NCI-H510A (cell line): ENCODE data around the gene OR10AD1.
A peak's percentile ranks its signal among the peaks of the same experiment; 100 is the strongest.
"Not testable (repeated sequence)": the region's sequence is repeated elsewhere in the genome, so short reads cannot be mapped to it uniquely, and the experiment has no call there.

Experiments used
- DNase-seq: peaks from one replicate; lab custom pipeline; 2025; lab: John Stamatoyannopoulos, UW

OR10AD1 gene

GRCh38 chr12:48203192-48203591 lies at the start of gene OR10AD1:
Gene OR10AD1, minus strand, starts transcription at chr12:48203292. Its CDS starts 0 bp downstream, at chr12:48203292.
- no peak for DNase-seq

DNA sequence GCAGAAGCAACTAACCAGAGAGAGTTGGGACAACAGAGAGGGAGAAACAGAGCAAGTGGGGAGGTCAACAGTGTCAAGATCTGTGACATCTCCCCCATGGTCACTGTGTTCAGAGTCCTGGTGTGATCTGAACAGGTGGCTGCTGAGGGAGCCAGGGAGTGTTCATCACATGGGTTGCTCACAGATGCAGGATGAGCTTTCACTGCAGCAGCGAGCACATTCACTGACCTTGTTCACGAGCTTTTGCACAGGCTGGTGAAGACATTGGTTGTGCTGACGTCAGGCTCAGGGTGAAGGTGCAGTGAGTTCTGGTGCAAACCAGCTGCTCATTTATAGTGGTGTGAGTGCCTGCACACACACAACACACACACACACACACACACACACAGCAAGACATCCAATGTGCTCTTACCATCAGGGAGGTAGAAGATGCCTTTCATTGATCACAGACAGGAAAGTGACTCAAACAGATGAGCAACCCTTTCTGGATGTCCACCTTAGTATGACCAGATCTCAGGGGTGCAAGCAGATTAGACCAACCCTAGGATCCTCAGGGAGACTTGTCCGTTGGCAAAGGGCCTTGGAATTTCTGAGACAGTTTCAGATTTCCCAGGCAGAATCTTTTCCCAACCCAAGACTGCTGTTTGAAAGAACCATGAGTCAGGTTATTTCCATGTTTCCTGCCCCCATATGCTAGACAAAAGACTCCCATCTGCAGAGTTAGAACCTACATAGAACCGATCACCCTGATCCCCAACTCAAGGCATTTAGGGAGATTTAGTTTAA lies 44.3 kb upstream of the OR10AD1 start:
- no peak for DNase-seq

DNA sequence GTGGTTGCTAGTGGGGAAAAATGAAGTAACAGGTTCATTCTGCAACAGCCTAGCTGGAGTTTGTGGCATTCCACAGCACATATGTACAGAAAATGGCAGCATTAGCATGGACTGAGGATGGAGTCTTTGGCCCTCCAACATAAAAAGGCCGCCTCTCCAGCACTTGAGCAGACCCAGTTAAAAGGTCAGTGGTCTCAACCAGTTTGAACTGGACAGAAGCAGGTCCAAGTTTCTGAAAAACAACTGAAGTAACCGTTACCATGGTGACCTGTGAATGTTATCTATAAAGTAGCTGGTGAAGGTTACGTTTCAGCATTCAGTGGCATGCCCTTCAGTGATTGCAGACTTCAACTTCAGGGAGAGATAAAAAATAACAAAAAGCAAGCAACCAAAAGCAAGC lies 34.1 kb upstream of the OR10AD1 start:
- no peak for DNase-seq

GRCh38 chr12:48235796-48236333 lies 32.8 kb upstream of the OR10AD1 start:
- no peak for DNase-seq

GRCh38 chr12:48231169-48231958 lies 28.3 kb upstream of the OR10AD1 start:
- DNase-seq: not testable (repeated sequence)

DNA sequence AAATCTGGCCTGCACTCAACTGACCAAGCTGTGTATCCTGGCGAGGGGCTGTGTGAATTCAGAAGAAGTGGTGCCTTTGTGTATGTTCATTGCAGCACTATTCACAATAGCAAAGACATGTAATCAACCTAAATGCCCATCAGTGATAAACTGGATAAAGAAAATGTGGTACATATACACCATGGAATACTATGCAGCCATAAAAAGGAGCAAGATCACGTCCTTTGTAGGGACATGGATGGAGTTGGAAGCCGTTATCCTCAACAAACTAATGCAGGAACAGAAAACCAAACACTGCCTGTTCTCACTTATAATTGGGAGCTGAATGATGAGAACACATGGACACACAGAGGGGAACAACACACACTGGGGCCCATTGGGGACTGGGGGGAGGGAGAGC lies 21.4 kb upstream of the OR10AD1 start:
- DNase-seq: not testable (repeated sequence)

- no peak for DNase-seq
Observed at GRCh38 chr12:48221645-48222044, 18.6 kb upstream of the OR10AD1 start.

GRCh38 chr12:48220701-48221100 lies 17.6 kb upstream of the OR10AD1 start:
- DNase-seq: no peak

GRCh38 chr12:48219631-48220030 lies 16.5 kb upstream of the OR10AD1 start:
- no peak for DNase-seq

DNA sequence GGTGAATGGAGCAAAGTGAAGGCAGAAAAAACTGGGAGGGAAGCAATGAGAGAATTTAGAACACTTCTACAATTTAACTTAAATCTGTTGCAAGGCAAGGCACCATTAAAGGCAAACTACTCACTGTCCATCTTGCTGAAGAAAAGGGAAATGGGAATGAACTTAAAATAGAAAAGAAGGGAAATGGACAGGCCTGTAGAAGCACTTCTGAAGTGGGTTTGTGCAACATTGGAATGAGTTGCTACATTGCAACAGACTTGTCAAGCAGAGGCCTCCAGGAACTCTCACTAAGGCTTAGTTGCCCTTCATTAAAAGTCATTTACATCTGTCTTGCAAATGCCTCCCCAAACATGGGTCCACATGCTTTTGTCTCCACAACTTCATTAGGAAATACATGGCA lies 13.7 kb upstream of the OR10AD1 start:
- no peak for DNase-seq

GRCh38 chr12:48209495-48209894 lies 6.4 kb upstream of the OR10AD1 start:
- not testable (repeated sequence) for DNase-seq

- DNase-seq: no peak
Observed at GRCh38 chr12:48202766-48203165, 326 bp downstream of the OR10AD1 start.

DNA sequence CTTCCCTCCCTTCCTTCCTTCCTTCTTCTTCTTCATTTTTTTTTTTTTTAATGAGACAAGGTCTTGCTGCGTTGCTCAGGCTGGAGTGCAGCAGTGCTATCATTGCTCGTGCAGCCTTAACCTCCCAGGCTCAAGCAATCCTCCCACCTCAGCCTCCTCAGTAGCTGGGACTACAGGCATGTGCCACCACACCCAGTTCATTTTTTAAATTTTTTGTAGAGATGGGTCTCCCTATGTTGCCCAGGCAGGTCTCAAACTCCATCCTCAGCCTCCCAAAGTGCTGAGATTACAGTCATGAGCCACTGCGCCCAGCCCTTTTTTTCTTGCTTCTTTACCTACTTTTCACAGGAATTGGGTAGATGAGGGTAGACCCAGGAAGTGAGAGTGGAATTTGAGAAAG lies 1.6 kb downstream of the OR10AD1 start:
- no peak for DNase-seq

- DNase-seq: no peak
Observed at GRCh38 chr12:48201091-48201490, 2.0 kb downstream of the OR10AD1 start.

- DNase-seq: no peak
Observed at GRCh38 chr12:48199774-48200221, 3.3 kb downstream of the OR10AD1 start.

- DNase-seq: no peak
Observed at GRCh38 chr12:48198985-48199384, 4.1 kb downstream of the OR10AD1 start.

- DNase-seq: peak; percentile 16
Observed at GRCh38 chr12:48198672-48198971, 4.5 kb downstream of the OR10AD1 start.

DNA sequence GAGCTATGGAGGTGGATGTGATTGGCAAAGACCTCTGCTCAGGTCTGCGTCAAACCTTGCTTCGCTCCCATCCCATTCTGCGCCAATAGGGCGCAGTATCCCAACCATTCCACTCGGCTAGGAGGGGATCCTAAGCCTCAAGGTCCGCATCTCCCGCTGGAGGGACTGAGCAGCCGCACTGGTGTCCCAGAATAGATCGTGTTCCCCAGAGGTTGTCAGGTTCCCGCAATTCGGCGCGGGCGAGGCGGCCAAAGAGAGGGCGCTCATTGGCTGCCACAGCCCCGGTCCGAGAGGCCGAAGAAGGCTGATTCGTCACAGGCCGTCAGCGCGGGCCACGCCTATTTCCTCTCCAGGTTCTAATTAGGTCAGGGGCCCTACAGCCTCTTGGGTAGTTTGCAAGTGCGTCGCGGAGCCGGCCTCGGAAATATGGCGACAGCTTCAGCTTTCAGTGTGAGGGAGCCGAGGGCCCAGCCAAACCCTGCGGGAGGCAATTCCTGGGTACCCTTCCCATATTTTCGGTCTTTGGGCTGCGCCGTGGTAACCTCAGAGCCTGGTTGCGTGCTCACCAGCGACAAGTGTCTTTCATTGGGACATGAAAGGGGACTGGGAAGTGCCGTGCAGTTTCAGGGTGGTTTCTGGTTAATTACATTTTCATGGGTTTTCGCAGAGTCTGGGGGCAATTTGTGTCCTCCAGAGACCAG lies 5.0 kb downstream of the OR10AD1 start:
- peak; percentile 92 for DNase-seq

- peak; percentile 13 for DNase-seq
Observed at GRCh38 chr12:48197549-48197970, 5.5 kb downstream of the OR10AD1 start.

GRCh38 chr12:48194799-48195201 lies 8.3 kb downstream of the OR10AD1 start:
- DNase-seq: no peak

- no peak for DNase-seq
Observed at GRCh38 chr12:48193623-48194022, 9.5 kb downstream of the OR10AD1 start.

GRCh38 chr12:48192861-48193260 lies 10.2 kb downstream of the OR10AD1 start:
- no peak for DNase-seq
